ENCODE measurements around the gene DKK3. TPM values are rescaled to one million over a fixed set of nuclear protein-coding genes. Genes with fewer than 3 reads are reported as not detected.

DKK3 gene
- total and polyA plus RNA-seq, 2 of the 13 experiments (the other 11 are each of a cell fraction or from before 2014, with no cell fraction given), result 0.09 to 0.67 TPM

DNA sequence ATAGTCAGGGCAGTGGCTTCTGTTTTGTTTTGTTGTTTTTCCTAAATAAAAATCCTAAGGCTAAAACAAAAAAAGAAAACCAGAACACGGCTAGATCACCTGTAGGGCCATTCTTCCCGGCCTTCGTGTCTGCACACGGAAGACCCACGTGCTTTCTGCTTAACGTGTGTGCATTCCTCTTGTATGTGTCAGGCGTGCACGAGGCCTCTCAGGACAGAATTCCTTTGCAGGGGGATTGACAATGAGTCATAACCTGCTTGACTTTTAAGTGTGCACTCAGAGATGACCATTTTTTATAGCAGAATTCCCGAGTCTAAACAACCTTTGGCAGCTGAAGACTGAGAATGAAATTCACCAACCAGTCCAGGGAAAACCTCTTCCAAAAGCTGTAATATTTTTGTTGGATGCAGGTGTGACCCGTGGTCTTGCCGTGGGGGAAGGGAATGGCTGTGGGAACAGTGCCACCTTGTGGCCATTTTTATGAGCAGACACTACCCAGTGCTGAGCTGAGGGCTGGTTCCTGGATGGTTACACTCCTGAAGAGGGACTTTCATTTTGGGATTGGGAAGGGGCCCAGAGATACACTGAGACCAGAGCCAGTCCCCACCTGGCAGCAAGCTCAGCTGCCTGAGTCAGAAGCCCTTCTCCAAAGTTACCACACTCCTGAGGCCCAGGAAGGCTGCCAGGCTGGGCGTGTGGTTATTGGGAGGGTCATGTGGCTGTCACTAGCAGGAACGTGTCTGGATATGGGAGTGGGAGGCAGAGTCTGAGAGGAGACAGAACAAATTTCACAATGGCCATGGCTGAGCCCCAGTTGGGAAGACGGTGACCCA lies 35.7 kb upstream of the DKK3 start (continued):
- TF ChIP-seq MEIS1 (CRISPR knock-in tag; IDR thresholded peaks at IDR 0.05; ENCODE audit: borderline replicate concordance) (no peak), ZNF747 (CRISPR knock-in tag; IDR thresholded peaks at IDR 0.05; ENCODE audit: borderline replicate concordance) (peak; percentile 28; the same call in 1 of the 2 replicates), ZNF33A (CRISPR knock-in tag; IDR thresholded peaks at IDR 0.05; ENCODE audit: borderline replicate concordance) (0 out of 2 replicates have a peak, but pooled peaks have one; percentile 68), ZNF780A (CRISPR knock-in tag; IDR thresholded peaks at IDR 0.05) (no peak), CEBPB (IDR thresholded peaks at IDR 0.05; ENCODE audit: borderline replicate concordance, low read depth, low read length) (no peak), MAZ (IDR thresholded peaks at IDR 0.05; ENCODE audit: borderline replicate concordance, low read depth, low read length) (no peak), MAZ (CRISPR knock-in tag; IDR thresholded peaks at IDR 0.05; ENCODE audit: low read depth) (no peak), ZNF263 (CRISPR knock-in tag; IDR thresholded peaks at IDR 0.05) (no peak), ZNF572 (CRISPR knock-in tag; IDR thresholded peaks at IDR 0.05) (no peak), NAIF1 (CRISPR knock-in tag; IDR thresholded peaks at IDR 0.05; ENCODE audit: borderline replicate concordance) (0 out of 2 replicates have a peak, but pooled peaks have one; percentile 30), DNMT3B (CRISPR knock-in tag; conservative IDR thresholded peaks at IDR 0.05) (peak; percentile 98), KLF11 (CRISPR knock-in tag; IDR thresholded peaks at IDR 0.05) (0 out of 2 replicates have a peak, but pooled peaks have one; percentile 67), FOSL2 (CRISPR knock-in tag; IDR thresholded peaks at IDR 0.05) (peak; percentile 99), KMT2B (CRISPR knock-in tag; IDR thresholded peaks at IDR 0.05) (no peak; the same call in 1 of the 2 replicates)
- TF ChIP-seq, protein P1, sequence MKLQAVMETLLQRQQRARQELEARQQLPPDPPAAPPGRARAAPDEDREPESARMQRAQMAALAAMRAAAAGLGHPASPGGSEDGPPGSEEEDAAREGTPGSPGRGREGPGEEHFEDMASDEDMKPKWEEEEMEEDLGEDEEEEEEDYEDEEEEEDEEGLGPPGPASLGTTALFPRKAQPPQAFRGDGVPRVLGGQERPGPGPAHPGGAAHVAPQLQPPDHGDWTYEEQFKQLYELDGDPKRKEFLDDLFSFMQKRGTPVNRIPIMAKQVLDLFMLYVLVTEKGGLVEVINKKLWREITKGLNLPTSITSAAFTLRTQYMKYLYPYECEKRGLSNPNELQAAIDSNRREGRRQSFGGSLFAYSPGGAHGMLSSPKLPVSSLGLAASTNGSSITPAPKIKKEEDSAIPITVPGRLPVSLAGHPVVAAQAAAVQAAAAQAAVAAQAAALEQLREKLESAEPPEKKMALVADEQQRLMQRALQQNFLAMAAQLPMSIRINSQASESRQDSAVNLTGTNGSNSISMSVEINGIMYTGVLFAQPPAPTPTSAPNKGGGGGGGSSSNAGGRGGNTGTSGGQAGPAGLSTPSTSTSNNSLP (IDR thresholded peaks at IDR 0.05; ENCODE audit: low read depth, low read length), result no peak
- TF ChIP-seq, protein P2, sequence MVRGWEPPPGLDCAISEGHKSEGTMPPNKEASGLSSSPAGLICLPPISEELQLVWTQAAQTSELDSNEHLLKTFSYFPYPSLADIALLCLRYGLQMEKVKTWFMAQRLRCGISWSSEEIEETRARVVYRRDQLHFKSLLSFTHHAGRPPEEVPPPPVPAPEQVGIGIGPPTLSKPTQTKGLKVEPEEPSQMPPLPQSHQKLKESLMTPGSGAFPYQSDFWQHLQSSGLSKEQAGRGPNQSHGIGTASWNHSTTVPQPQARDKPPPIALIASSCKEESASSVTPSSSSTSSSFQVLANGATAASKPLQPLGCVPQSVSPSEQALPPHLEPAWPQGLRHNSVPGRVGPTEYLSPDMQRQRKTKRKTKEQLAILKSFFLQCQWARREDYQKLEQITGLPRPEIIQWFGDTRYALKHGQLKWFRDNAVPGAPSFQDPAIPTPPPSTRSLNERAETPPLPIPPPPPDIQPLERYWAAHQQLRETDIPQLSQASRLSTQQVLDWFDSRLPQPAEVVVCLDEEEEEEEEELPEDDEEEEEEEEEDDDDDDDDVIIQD (CRISPR knock-in tag; IDR thresholded peaks at IDR 0.05; ENCODE audit: low read depth), result peak; percentile 43; the same call in 1 of the 2 replicates
- TF ChIP-seq, protein P3, sequence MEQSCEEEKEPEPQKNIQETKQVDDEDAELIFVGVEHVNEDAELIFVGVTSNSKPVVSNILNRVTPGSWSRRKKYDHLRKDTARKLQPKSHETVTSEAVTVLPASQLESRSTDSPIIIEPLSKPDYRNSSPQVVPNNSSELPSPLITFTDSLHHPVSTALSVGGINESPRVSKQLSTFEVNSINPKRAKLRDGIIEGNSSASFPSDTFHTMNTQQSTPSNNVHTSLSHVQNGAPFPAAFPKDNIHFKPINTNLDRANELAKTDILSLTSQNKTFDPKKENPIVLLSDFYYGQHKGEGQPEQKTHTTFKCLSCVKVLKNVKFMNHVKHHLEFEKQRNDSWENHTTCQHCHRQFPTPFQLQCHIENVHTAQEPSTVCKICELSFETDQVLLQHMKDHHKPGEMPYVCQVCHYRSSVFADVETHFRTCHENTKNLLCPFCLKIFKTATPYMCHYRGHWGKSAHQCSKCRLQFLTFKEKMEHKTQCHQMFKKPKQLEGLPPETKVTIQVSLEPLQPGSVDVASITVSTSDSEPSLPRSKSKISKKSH (CRISPR knock-in tag; IDR thresholded peaks at IDR 0.05; ENCODE audit: borderline replicate concordance), result no peak
- TF ChIP-seq, protein P4, sequence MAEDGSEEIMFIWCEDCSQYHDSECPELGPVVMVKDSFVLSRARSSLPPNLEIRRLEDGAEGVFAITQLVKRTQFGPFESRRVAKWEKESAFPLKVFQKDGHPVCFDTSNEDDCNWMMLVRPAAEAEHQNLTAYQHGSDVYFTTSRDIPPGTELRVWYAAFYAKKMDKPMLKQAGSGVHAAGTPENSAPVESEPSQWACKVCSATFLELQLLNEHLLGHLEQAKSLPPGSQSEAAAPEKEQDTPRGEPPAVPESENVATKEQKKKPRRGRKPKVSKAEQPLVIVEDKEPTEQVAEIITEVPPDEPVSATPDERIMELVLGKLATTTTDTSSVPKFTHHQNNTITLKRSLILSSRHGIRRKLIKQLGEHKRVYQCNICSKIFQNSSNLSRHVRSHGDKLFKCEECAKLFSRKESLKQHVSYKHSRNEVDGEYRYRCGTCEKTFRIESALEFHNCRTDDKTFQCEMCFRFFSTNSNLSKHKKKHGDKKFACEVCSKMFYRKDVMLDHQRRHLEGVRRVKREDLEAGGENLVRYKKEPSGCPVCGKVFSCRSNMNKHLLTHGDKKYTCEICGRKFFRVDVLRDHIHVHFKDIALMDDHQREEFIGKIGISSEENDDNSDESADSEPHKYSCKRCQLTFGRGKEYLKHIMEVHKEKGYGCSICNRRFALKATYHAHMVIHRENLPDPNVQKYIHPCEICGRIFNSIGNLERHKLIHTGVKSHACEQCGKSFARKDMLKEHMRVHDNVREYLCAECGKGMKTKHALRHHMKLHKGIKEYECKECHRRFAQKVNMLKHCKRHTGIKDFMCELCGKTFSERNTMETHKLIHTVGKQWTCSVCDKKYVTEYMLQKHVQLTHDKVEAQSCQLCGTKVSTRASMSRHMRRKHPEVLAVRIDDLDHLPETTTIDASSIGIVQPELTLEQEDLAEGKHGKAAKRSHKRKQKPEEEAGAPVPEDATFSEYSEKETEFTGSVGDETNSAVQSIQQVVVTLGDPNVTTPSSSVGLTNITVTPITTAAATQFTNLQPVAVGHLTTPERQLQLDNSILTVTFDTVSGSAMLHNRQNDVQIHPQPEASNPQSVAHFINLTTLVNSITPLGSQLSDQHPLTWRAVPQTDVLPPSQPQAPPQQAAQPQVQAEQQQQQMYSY (CRISPR knock-in tag; IDR thresholded peaks at IDR 0.05), result no peak

Data from HepG2 (cell line).